ENCODE results near the gene FAP. TPM values are rescaled to one million over a fixed set of nuclear protein-coding genes. Genes with fewer than 3 reads are reported as not detected.

The FAP gene
- total RNA-seq, 1 experiment from 2014 or later: not detected

DNA sequence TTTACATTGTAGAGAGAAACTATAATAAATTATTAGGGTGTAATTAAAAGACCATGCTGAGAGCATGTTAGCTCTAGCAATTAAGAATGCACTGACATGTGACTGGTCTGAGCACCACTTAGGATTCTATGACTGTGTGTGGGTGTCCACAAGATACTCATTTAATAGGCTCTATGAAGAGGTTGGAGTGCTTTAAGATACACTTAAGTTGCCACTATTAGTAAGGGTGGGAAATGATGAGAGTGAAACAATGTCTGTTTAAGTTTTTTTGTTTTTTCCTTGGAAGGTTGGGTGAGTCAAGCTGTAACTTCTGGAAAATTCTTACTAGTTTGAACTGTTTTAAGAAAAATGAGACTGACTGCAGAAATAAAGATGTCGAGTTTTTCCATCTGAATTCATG is 1.8 kb upstream of the FAP start:
- POLR2A ChIA-PET: no interaction called here
- Mint-ChIP-seq H3K4me3 (no peak overlapping the region), H3K4me1 (peaks cover 15% of the 10 kb centered on the region), H3K9me3 (peaks cover 3% of the 10 kb centered on the region), H3K27me3 (ENCODE audit: low read depth) (no peaks in the 10 kb centered on the region), H3K36me3 (no peaks in the 10 kb centered on the region), H3K27ac (no peak overlapping the region)
- no peak for ATAC-seq
- CTCF ChIA-PET: no interaction called here
- DNase-seq (ENCODE audit: low spot score): no peak
- no peak for TF ChIP-seq NR2C2 (CRISPR knock-in tag; IDR thresholded peaks at IDR 0.05)
- TF ChIP-seq, protein P1, sequence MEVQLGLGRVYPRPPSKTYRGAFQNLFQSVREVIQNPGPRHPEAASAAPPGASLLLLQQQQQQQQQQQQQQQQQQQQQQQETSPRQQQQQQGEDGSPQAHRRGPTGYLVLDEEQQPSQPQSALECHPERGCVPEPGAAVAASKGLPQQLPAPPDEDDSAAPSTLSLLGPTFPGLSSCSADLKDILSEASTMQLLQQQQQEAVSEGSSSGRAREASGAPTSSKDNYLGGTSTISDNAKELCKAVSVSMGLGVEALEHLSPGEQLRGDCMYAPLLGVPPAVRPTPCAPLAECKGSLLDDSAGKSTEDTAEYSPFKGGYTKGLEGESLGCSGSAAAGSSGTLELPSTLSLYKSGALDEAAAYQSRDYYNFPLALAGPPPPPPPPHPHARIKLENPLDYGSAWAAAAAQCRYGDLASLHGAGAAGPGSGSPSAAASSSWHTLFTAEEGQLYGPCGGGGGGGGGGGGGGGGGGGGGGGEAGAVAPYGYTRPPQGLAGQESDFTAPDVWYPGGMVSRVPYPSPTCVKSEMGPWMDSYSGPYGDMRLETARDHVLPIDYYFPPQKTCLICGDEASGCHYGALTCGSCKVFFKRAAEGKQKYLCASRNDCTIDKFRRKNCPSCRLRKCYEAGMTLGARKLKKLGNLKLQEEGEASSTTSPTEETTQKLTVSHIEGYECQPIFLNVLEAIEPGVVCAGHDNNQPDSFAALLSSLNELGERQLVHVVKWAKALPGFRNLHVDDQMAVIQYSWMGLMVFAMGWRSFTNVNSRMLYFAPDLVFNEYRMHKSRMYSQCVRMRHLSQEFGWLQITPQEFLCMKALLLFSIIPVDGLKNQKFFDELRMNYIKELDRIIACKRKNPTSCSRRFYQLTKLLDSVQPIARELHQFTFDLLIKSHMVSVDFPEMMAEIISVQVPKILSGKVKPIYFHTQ (CRISPR knock-in tag; IDR thresholded peaks at IDR 0.05): no peak
- no peak for TF ChIP-seq TP53 (CRISPR knock-in tag; IDR thresholded peaks at IDR 0.05)
- TF ChIP-seq, protein P2, sequence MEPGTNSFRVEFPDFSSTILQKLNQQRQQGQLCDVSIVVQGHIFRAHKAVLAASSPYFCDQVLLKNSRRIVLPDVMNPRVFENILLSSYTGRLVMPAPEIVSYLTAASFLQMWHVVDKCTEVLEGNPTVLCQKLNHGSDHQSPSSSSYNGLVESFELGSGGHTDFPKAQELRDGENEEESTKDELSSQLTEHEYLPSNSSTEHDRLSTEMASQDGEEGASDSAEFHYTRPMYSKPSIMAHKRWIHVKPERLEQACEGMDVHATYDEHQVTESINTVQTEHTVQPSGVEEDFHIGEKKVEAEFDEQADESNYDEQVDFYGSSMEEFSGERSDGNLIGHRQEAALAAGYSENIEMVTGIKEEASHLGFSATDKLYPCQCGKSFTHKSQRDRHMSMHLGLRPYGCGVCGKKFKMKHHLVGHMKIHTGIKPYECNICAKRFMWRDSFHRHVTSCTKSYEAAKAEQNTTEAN (CRISPR knock-in tag; IDR thresholded peaks at IDR 0.05): no peak
- TF ChIP-seq MXD4 (CRISPR knock-in tag; IDR thresholded peaks at IDR 0.05; ENCODE audit: borderline replicate concordance): no peak
- TF ChIP-seq JUN (CRISPR knock-in tag; IDR thresholded peaks at IDR 0.05): no peak
- TF ChIP-seq ZNF219 (CRISPR knock-in tag; IDR thresholded peaks at IDR 0.05; ENCODE audit: borderline replicate concordance): no peak
- TF ChIP-seq ZBTB21 (CRISPR knock-in tag; IDR thresholded peaks at IDR 0.05; ENCODE audit: borderline replicate concordance): no peak
- no peak for TF ChIP-seq ZNF423 (CRISPR knock-in tag; IDR thresholded peaks at IDR 0.05)
- TF ChIP-seq, protein P3, sequence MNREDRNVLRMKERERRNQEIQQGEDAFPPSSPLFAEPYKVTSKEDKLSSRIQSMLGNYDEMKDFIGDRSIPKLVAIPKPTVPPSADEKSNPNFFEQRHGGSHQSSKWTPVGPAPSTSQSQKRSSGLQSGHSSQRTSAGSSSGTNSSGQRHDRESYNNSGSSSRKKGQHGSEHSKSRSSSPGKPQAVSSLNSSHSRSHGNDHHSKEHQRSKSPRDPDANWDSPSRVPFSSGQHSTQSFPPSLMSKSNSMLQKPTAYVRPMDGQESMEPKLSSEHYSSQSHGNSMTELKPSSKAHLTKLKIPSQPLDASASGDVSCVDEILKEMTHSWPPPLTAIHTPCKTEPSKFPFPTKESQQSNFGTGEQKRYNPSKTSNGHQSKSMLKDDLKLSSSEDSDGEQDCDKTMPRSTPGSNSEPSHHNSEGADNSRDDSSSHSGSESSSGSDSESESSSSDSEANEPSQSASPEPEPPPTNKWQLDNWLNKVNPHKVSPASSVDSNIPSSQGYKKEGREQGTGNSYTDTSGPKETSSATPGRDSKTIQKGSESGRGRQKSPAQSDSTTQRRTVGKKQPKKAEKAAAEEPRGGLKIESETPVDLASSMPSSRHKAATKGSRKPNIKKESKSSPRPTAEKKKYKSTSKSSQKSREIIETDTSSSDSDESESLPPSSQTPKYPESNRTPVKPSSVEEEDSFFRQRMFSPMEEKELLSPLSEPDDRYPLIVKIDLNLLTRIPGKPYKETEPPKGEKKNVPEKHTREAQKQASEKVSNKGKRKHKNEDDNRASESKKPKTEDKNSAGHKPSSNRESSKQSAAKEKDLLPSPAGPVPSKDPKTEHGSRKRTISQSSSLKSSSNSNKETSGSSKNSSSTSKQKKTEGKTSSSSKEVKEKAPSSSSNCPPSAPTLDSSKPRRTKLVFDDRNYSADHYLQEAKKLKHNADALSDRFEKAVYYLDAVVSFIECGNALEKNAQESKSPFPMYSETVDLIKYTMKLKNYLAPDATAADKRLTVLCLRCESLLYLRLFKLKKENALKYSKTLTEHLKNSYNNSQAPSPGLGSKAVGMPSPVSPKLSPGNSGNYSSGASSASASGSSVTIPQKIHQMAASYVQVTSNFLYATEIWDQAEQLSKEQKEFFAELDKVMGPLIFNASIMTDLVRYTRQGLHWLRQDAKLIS (CRISPR knock-in tag; IDR thresholded peaks at IDR 0.05; ENCODE audit: borderline replicate concordance): no peak
- TF ChIP-seq, protein P4, sequence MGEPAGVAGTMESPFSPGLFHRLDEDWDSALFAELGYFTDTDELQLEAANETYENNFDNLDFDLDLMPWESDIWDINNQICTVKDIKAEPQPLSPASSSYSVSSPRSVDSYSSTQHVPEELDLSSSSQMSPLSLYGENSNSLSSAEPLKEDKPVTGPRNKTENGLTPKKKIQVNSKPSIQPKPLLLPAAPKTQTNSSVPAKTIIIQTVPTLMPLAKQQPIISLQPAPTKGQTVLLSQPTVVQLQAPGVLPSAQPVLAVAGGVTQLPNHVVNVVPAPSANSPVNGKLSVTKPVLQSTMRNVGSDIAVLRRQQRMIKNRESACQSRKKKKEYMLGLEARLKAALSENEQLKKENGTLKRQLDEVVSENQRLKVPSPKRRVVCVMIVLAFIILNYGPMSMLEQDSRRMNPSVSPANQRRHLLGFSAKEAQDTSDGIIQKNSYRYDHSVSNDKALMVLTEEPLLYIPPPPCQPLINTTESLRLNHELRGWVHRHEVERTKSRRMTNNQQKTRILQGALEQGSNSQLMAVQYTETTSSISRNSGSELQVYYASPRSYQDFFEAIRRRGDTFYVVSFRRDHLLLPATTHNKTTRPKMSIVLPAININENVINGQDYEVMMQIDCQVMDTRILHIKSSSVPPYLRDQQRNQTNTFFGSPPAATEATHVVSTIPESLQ (CRISPR knock-in tag; IDR thresholded peaks at IDR 0.05): no peak

DNA sequence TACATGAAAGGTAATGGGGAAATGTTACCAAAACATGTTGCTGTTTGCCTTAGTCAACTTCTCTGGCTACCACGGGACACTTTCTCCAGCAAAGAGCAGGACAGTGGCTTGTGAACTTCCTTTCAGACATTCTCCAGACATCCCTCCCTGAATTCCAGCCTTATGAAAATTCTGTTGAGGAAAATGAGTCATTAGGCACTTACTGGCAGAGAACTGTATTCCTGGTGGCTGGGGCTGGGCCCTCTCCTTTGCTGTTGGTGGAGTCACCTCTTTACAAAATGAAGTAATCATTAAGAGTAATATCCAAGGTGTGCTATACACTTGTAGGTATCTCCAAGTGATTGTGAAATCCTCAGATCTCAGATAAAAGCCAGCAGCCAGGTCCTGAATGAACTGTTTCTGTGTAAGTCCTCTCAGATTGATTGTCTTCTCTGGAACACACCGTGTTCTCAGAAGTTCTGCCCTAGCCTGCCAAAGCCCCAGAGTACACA is 1.3 kb upstream of the FAP start:
- H3K4me1 Mint-ChIP-seq: peaks cover 15% of the 10 kb centered on the region
- no peak overlapping the region for H3K27ac Mint-ChIP-seq
- ChIA-PET POLR2A (no interaction called here), CTCF (no interaction called here)
- H3K4me3 Mint-ChIP-seq: no peak overlapping the region
- no peaks in the 10 kb centered on the region for H3K9me3 Mint-ChIP-seq
- no peaks in the 10 kb centered on the region for H3K27me3 Mint-ChIP-seq (ENCODE audit: low read depth)
- no peaks in the 10 kb centered on the region for H3K36me3 Mint-ChIP-seq
- DNase-seq (ENCODE audit: low spot score) (no peak), ATAC-seq (no peak)
- no peak for TF ChIP-seq IRF2 (CRISPR knock-in tag; IDR thresholded peaks at IDR 0.05; ENCODE audit: borderline replicate concordance, low read depth)
- TF ChIP-seq, protein P5, sequence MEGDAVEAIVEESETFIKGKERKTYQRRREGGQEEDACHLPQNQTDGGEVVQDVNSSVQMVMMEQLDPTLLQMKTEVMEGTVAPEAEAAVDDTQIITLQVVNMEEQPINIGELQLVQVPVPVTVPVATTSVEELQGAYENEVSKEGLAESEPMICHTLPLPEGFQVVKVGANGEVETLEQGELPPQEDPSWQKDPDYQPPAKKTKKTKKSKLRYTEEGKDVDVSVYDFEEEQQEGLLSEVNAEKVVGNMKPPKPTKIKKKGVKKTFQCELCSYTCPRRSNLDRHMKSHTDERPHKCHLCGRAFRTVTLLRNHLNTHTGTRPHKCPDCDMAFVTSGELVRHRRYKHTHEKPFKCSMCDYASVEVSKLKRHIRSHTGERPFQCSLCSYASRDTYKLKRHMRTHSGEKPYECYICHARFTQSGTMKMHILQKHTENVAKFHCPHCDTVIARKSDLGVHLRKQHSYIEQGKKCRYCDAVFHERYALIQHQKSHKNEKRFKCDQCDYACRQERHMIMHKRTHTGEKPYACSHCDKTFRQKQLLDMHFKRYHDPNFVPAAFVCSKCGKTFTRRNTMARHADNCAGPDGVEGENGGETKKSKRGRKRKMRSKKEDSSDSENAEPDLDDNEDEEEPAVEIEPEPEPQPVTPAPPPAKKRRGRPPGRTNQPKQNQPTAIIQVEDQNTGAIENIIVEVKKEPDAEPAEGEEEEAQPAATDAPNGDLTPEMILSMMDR (IDR thresholded peaks at IDR 0.05): no peak
- TF ChIP-seq ATF1 (CRISPR knock-in tag; IDR thresholded peaks at IDR 0.05): no peak
- TF ChIP-seq, protein P6, sequence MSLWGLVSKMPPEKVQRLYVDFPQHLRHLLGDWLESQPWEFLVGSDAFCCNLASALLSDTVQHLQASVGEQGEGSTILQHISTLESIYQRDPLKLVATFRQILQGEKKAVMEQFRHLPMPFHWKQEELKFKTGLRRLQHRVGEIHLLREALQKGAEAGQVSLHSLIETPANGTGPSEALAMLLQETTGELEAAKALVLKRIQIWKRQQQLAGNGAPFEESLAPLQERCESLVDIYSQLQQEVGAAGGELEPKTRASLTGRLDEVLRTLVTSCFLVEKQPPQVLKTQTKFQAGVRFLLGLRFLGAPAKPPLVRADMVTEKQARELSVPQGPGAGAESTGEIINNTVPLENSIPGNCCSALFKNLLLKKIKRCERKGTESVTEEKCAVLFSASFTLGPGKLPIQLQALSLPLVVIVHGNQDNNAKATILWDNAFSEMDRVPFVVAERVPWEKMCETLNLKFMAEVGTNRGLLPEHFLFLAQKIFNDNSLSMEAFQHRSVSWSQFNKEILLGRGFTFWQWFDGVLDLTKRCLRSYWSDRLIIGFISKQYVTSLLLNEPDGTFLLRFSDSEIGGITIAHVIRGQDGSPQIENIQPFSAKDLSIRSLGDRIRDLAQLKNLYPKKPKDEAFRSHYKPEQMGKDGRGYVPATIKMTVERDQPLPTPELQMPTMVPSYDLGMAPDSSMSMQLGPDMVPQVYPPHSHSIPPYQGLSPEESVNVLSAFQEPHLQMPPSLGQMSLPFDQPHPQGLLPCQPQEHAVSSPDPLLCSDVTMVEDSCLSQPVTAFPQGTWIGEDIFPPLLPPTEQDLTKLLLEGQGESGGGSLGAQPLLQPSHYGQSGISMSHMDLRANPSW (CRISPR knock-in tag; conservative IDR thresholded peaks at IDR 0.05; ENCODE audit: low read depth): no peak
- TF ChIP-seq, protein P7, sequence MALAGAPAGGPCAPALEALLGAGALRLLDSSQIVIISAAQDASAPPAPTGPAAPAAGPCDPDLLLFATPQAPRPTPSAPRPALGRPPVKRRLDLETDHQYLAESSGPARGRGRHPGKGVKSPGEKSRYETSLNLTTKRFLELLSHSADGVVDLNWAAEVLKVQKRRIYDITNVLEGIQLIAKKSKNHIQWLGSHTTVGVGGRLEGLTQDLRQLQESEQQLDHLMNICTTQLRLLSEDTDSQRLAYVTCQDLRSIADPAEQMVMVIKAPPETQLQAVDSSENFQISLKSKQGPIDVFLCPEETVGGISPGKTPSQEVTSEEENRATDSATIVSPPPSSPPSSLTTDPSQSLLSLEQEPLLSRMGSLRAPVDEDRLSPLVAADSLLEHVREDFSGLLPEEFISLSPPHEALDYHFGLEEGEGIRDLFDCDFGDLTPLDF (CRISPR knock-in tag; IDR thresholded peaks at IDR 0.05): no peak
- TF ChIP-seq SP1 (CRISPR knock-in tag; conservative IDR thresholded peaks at IDR 0.05): no peak
- no peak for TF ChIP-seq ZNF317 (CRISPR knock-in tag; IDR thresholded peaks at IDR 0.05; ENCODE audit: borderline replicate concordance, low read depth)
- no peak for TF ChIP-seq NR2C2 (CRISPR knock-in tag; IDR thresholded peaks at IDR 0.05)

All from WTC11 (cell line).